HG02642 (cell line): ENCODE measurements around the gene P2RX3.
"Not testable (repeated sequence)": the region's sequence is repeated elsewhere in the genome, so short reads cannot be mapped to it uniquely, and the experiment has no call there.

Experiments
- ATAC-seq: cut with Tn5 transposase; IDR thresholded peaks from one replicate; pipeline ENCODE4 v1.9.1; 2021; ENCODE audit warnings: mild to moderate bottlenecking; ENCODE audit not compliant: unreplicated experiment, poor library complexity

P2RX3 gene

DNA sequence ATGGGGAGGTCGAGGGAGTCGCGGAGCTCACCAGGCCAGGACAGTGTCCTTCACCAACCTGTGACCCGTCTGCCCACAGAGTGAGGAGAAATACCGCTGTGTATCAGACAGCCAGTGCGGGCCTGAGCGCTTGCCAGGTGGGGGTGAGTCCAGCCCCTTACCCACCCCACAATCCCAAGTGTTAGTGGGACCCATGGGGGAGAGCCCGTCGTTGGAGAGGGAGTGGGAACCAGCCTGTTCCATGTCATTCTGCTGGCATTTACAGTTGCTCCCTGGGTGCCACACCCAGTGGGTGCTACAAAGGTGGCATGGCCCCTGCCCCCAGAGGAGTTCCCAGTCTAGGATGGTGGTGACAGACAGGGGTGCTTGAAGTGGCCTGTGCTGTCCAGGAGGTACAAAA is 9.2 kb downstream of the P2RX3 start:
- ATAC-seq = no peak

DNA sequence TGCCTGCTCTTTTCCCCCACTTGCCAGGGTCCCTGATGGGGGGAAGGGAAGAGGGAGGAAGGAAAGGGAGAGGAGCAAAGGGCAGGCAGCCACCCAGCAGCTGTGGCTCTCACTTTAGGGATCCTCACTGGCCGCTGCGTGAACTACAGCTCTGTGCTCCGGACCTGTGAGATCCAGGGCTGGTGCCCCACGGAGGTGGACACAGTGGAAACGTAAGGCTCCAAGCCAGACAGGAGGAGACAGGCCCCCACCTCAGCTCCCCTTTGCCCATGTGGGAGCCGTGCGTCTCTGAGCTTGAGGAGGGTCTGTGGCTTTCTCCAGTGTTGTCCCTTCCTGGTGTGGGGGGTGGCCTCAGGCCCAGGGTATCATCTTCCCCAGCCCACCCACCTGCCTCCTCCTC is 9.9 kb downstream of the P2RX3 start:
- no peak for ATAC-seq

DNA sequence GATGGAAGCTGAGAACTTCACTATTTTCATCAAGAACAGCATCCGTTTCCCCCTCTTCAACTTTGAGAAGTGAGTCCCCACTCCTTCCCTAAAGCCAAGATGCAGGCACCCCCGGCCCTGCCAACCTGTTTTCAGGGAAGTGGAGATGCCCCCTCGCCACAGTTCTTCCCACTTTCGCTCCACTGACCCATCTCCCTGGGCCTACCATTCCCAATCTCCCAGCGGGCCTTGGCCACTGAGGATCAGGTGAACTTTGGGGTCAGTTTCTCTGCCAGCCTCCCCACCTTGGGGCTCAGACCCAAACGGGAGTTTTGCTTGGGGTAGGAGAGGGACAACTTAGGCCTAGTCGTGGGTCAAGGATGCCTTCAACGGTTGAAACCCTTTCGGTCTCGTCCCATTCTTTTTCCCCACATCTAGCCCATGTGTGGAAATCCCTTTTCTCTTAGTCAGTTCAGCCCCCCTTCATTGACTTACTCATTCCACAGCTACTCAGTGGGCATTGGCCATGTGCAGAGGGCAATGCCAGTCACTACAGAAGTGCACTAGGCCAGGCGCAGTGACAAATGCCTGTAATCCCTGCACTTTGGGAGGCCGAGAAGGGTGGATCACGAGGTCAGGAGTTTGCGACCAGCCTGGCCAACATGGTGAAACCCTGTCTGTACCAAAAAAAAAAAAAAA is 10.6 kb downstream of the P2RX3 start:
- ATAC-seq = no peak

DNA sequence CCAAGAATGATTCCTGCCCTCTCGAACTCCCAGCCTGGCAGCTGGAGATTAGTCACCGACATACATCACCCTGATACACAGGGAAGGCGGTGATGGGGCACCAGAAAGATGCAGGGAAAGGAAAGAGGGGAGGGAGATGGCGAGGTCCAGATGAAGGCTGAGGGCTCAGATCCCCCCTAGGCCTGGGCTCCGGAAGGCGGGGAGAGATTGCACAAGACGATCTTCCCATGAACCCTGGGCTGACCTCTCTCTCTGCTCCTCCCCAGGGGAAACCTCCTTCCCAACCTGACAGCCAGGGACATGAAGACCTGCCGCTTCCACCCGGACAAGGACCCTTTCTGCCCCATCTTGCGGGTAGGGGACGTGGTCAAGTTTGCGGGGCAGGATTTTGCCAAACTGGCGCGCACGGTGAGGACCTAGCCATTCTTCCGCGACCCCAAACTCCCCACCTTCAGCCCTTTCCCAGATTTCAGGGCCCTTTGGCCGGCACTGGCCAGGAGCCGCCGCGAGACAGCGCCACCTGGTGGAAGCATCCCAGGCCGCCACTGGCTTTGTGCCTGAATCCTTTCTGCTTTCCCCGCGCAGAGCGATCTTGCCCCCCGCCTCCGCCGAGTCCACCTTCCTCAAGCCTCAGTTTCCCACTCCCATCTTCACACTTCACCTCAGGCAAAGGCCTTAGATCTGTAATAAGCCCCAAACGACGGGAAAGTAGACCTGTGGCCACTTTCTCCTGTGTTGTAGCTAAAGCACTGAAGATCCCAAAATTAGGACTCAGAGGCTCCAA is 11.5 kb downstream of the P2RX3 start:
- ATAC-seq = no peak

DNA sequence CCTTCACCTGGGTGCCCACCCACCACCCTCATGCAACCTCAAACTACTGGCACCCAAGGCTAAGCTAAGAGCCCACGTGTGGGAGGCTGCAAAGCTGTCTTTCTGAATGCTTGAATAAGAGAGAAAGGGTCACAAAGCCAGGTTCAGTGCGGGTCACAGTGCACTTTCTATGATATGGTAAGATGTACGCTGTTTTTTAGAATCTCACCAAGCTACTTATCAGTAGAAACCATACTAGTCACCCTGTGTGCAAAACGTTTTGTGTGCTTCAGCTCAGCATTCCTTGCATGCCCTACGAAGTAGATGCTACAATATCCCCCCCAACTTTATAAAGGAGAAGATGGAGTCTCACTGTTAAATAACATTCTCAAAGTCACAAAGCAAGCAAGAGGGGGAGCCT is 14.9 kb downstream of the P2RX3 start:
- ATAC-seq = no peak

DNA sequence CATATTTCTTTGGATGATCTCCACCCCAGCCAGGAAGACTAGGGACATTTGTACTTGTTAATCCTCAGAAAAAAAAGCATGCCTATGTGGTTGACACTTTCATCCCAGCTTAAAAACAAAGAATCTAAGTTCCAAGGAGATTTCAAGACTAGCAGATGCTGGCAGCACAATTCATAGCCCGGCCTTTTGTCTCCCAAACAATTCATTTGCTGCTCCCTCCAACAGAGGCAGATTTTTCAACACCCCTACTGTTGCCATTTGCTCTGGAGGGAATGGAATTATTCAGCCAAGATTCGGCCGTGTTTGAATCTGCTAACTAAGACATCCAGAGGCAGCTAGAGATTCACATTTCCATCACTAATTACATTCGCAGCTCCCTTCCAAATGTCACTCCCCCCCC is 15.3 kb downstream of the P2RX3 start:
- ATAC-seq = no peak

DNA sequence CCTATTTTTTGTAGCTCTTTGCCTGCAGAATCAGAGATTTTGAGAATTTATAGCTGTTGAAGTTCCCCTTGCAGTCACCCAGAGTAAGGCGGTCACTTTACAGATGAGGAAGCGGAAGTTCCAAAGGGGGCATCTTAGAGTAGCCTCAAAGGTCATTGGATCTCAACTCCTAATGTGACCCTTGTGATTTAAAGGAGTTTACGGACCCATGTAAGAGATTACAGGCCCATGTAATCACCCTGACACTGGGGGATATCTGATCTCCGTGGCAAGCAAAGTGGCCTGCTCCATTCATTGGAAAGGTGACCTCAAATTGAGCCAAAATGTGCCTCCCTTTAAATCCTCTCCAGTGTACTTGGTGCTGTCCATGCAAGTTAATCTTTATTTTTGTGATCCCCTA is 15.7 kb downstream of the P2RX3 start:
- no peak for ATAC-seq

DNA sequence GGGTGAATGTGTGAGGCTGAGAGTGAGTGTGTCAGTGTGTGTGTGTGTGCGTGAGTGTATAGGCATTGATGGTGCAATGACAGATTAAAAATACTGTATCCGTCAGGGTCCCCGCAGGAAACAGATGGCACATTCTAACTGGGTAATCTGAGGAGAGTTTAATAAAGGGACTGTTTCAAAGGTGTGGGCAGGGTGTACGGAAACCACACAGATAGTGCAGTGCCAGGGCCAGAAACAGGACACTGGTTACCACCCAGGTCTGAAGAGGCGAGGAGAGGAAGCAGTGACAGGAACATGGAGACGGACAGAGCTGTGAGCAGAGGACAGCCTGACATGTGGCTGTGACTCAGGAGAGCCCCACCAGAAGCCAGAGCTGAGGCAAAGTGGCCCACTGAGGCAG is 16.5 kb downstream of the P2RX3 start:
- no peak for ATAC-seq

DNA sequence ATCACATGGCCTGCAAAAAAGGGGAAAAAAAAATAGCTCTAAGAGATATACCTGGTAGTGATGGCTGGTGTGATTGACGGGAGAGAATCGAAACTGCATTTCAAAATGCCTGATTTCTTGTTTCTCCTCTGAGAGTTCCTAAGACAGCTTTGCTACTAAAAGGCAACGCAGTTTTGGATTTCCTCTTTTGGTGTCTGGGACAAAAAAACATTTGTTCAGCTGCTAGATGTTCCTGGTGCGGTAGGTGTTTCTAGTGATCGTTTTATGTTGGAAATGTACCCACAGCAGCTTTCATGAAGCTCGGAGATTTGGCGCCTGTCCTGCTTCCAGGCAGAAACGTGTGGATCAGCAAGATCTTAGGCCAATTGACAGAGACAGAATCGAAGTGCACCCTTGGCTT is 18.1 kb downstream of the P2RX3 start:
- no peak for ATAC-seq

DNA sequence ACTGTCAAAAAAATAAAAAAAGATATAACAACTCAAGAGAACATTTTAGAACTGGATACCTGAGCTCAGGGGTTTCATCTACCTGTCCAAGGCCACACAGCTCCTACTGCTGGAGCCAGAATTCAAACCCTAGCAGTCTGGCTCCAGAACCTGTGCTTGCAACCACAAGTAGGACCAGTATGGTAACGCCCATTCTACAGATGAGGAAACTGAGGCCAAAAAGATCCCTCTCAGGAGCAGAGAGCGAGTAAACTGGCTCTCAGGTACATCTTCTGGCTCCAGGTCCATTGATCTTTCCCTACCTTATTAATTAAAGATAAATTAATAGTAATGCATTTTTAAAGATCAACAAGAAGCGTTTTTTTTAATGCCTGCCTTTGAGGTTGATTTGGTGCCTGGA is 19.2 kb downstream of the P2RX3 start:
- no peak for ATAC-seq

DNA sequence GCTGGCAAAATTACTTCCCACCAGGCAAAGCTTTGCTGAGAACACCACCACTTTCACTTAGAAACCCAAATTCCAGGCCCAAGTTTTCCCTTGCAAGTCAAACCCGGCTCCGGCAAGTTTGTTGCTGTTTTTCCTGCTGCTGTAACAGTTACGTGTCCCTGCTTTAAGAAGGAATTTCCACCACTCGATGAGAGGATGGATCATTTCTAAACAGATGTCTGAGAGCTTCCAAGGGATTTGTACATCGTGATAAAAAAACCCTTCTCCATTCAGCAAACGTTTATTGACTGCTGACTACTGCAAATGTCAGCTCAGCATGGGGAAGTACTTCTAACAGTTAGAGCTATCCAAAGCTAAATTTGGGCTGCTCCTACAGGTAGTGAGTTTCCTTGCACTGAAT is 19.7 kb downstream of the P2RX3 start:
- ATAC-seq = no peak

DNA sequence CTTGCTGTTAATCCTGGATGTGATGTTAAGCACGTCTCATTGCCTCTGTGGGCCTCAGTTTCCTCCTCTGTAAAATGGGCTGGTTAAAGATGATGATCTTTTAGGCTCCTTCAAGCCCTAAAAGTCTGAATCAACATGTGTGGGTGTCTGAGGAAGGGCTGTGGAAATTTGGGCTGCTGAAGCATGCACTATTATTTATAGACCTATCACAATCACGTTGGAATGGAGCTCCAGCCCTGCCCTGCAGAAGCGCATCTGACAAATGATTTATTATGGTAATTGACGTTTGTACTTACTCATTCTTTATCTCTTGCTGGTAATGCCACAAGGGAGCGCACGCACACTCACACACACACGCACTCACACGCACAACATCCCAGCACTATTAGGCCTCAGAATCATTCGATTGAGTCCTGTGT is 20.4 kb downstream of the P2RX3 start:
- ATAC-seq = no peak

DNA sequence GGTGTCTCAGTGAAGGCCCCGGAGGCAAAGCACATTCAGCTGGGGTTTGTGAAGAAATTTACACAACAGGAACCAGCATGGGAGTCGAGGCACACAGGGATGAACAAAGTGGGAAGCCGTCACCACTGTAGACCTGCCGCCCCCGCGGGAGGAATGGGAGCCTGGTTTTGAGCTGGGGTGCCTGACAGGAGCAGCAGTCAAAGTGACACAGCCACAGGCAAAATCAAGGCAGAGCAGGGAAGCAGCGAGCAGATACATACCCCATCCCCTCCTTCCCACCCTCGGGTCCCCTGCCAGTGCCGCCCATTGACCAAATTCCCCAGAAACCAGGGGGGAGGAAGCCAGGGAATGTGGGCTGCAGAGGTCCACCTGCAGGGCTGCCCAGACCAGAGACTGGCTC is 20.8 kb downstream of the P2RX3 start:
- ATAC-seq = no peak

DNA sequence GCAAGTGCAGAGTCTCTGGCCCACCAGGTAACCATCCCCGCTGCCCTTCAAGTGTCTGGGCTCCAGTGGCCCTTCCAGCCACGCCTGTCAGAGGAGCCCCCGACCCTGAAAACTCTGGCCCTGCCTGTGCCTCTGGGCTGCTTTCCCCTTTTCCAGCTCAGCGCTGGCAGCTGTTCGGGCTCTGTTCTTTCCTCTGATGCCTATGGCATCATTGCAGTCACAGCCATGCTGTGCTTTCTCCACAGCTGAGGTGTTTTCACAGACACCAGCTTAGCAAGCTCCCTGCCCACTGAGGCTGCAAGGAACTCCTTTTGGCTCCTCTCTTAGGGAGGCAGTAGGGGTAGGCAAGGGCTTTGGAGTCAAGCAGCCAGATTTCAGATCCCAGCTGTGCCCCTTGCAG is 21.2 kb downstream of the P2RX3 start:
- ATAC-seq = no peak

DNA sequence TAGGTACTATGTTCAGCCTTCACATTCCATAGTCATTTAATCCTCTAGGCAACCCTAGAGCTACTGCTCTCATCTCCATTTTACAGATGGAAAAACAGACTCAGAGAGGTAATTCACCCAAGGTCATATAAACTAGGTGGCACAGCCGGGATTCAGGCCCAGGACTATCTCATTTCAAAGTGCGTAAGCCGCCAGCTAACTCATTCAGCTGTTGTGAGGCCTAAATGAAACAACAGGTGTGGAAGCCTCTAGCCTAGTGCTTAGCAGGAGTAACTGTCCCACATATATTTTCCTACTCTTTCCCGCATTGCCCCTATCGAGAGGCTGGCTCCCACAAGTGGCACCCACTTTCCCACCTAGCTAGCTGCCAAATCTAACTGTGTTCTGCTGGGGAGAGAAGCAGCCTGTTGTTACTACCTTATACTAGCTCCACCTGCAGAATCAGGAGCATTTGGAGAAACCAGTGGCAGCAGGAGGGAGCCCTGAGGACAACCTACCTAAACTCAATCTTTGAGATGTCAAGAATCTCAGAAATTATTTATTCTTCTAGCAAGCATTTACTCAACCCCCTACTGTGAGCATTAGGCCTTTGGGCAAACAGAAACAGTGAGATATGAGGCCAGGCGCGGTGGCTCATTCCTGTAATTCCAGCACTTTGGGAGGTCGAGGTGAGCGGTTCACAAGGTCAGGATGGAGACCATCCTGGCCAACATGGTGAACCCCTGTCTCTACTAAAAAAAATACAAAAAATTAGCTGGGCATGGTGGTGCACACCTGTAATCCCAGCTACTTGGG is 21.9 kb downstream of the P2RX3 start:
- ATAC-seq = no peak

DNA sequence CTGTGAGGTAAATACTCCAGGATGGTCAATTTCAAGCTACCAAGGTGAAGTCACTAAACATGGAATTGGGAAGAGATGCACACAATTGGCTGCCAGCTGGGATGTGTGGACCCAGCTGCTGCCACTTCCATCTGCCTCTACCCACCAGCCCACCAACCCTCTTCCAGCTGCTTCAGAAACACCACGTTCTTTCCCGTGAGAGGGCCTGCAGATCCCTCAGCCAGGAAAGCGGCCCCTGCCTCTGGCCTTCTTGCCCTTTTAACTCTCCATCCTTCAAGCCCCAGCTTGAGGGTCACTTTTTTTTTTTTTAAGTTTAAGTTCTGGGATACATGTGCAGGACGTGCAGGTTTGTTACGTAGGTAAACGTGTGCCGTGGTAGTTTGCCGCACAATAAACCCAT is 22.8 kb downstream of the P2RX3 start:
- ATAC-seq = no peak

DNA sequence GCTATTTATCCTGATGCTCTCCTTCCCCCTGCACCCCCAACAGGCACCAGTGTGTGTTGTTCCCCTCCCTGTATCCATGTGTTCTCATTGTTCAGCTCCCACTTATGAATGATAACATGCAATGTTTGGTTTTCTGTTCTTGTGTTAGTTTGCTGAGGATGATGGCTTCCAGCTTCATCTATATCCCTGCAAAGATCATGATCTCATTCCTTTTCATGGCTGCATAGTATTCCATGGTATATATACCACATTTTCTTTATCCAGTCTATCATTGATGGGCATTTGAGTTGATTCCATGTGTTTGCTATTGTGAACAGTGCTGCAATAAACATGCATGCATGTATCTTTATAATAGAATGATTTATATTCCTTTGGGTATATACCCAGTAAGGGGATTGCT is 23.3 kb downstream of the P2RX3 start:
- ATAC-seq = not testable (repeated sequence)

DNA sequence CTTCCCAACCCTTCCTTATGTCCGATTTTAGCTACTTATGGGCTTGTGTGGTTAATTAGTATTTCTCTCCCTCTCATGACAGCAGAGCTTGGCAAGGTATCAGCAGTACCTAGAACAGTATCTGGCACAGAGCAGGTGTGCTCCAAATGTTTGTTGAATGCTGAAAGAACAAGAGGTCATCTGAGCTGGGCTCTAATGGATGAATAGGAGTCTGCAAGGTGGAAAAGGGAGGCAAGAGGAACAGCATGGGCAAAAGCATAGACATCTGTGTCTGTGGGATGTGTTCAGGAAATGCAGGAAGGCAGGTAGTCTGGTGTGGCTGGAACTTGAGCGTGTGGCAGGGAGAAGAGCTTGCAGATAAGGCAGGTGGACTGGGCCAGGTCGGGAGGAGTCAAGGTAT is 23.8 kb downstream of the P2RX3 start:
- no peak for ATAC-seq

DNA sequence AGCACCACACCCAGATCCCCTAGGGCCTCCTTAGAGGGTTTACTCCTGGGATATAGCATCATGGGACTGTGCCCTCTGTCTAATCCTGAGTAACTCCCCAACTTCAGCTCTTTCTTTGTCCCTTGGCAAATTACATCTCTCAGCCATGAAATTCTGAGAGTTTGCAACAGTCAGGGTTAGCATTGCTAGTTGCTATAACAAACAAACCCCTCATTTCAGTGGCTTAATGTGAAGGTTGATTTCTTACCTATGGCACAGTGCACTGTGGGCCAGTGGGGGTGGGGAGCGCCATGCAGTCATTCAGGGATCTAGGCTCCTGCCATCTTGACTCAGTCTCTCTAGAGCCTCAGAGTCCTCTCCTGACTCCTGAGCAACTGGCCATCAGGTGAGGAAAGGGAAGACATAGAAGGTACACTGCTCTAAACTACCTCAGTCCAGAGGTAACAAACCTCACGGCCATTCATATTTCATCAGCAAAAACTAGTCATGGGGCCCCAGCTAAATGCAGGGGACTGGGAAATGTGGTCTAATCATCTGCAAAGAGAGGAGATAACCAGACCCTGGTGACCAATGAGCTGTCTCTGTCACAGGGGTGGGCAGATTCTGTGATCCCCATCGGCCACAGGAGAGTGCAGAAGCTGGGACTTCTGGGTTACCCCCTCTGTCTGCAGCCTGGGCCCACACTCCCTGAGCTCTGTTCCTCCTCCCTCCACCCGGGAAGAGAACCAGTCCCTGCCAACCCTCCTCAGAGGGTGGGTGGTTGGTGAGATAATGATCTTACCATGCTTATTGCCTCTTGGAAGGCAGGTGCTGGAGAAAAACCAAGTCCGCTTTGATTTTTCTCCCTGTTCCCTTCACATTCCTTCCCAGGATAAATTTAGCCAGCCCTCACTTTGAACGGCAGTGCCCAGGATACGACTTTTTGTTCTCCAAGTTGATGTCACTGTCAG is 25.3 kb downstream of the P2RX3 start:
- no peak for ATAC-seq
